WTC11 (cell line): Measurements from ENCODE around the gene CEP63. TPM values are rescaled to one million over a fixed set of nuclear protein-coding genes. Genes with fewer than 3 reads are reported as not detected.

Experiments
- ATAC-seq: fragments of 200-7000 bp; cut with Tn5 transposase; 2 replicates; pipeline ENCODE4 v1.10.0; 2021; ENCODE audit warnings: mild to moderate bottlenecking, moderate library complexity
- CTCF ChIA-PET: fragments of 300-600 bp; sonication (Branson Sonifier 250); formaldehyde crosslinking; loops from one replicate; lab custom pipeline; 2021; ENCODE audit warnings: antibody characterized with exemption; lab: Charles Lee
- POLR2A ChIA-PET: fragments of 350-600 bp; sonication (Branson Sonifier 250); formaldehyde crosslinking; loops from one replicate; lab custom pipeline; 2021; ENCODE audit warnings: antibody characterized with exemption; lab: Charles Lee
- DNase-seq: peaks from one replicate; pipeline ENCODE4 v3.0.0; 2021; ENCODE audit warnings: low spot score
- H3K27ac Mint-ChIP-seq: 2 replicates; pipeline ENCODE4 v1.8.0; 2021; ENCODE audit warnings: mixed read lengths
- H3K27me3 Mint-ChIP-seq: 2 replicates; pipeline ENCODE4 v1.8.0; 2021; ENCODE audit warnings: low read depth, mild to moderate bottlenecking, moderate library complexity, mixed read lengths
- H3K36me3 Mint-ChIP-seq: 2 replicates; pipeline ENCODE4 v1.8.0; 2021; ENCODE audit warnings: mixed read lengths
- H3K4me1 Mint-ChIP-seq: 2 replicates; pipeline ENCODE4 v1.8.0; 2022; ENCODE audit warnings: mixed read lengths
- H3K4me3 Mint-ChIP-seq: 2 replicates; pipeline ENCODE4 v1.8.0; 2021; ENCODE audit warnings: mild to moderate bottlenecking, moderate library complexity, mixed read lengths
- H3K9me3 Mint-ChIP-seq: 2 replicates; pipeline ENCODE4 v1.8.0; 2021; ENCODE audit warnings: mixed read lengths
- CTCF ChIP-seq: fragments of 200-600 bp; IDR thresholded peaks from 2 replicates; pipeline ENCODE4 v1.8.0; 2022; ENCODE audit warnings: antibody characterized with exemption
- ESRRA ChIP-seq: sonication (generic); formaldehyde crosslinking; IDR thresholded peaks from 2 replicates; pipeline ENCODE4 v1.8.1; 2022; ENCODE audit warnings: mild to moderate bottlenecking, missing genetic modification reagents, borderline replicate concordance
- FOXK1 ChIP-seq: sonication (generic); formaldehyde crosslinking; IDR thresholded peaks from 2 replicates; pipeline ENCODE4 v1.8.0; 2022; ENCODE audit warnings: mild to moderate bottlenecking, moderate library complexity, missing genetic modification reagents
- FOXP1 ChIP-seq: sonication (generic); formaldehyde crosslinking; IDR thresholded peaks from 2 replicates; pipeline ENCODE4 v1.8.0; 2022; ENCODE audit warnings: missing genetic modification reagents, mild to moderate bottlenecking, moderate library complexity, borderline replicate concordance
- GABPB1 ChIP-seq: sonication (generic); formaldehyde crosslinking; IDR thresholded peaks from 2 replicates; pipeline ENCODE4 v1.8.1; 2023; ENCODE audit warnings: mild to moderate bottlenecking, missing genetic modification reagents
- HMGA2 ChIP-seq: fragments of 250-450 bp; sonication (Bioruptor Pico); IDR thresholded peaks from 2 replicates; pipeline ENCODE4 v1.4.0; 2021; ENCODE audit warnings: mild to moderate bottlenecking, moderate library complexity
- JAZF1 ChIP-seq: fragments of 250-450 bp; sonication (Bioruptor Pico); IDR thresholded peaks from 2 replicates; pipeline ENCODE4 v1.9.0; 2021; ENCODE audit warnings: moderate library complexity, mild to moderate bottlenecking, inconsistent platforms
- NFATC4 ChIP-seq: fragments of 250-450 bp; sonication (Bioruptor Pico); IDR thresholded peaks from 2 replicates; pipeline ENCODE4 v1.9.0; 2021; ENCODE audit warnings: mild to moderate bottlenecking
- NR2C2 ChIP-seq: sonication (generic); formaldehyde crosslinking; IDR thresholded peaks from 2 replicates; pipeline ENCODE4 v1.8.0; 2022; ENCODE audit warnings: mild to moderate bottlenecking, missing genetic modification reagents
- PREB ChIP-seq: sonication (generic); formaldehyde crosslinking; IDR thresholded peaks from 2 replicates; pipeline ENCODE4 v1.8.1; 2022; ENCODE audit warnings: mild to moderate bottlenecking, missing genetic modification reagents, moderate library complexity, borderline replicate concordance
- PRRX2 ChIP-seq: fragments of 250-450 bp; sonication (Bioruptor Pico); IDR thresholded peaks from 2 replicates; pipeline ENCODE4 v1.8.0; 2021; ENCODE audit warnings: mild to moderate bottlenecking
- STAT6 ChIP-seq: sonication (generic); formaldehyde crosslinking; conservative IDR thresholded peaks from 2 replicates; pipeline ENCODE4 v1.8.1; 2023; ENCODE audit warnings: mild to moderate bottlenecking, low read depth, missing genetic modification reagents, moderate library complexity
- TCF7 ChIP-seq: sonication (generic); formaldehyde crosslinking; IDR thresholded peaks from 2 replicates; pipeline ENCODE4 v1.8.0; 2022; ENCODE audit warnings: mild to moderate bottlenecking, low read depth, missing genetic modification reagents, moderate library complexity
- ZNF263 ChIP-seq: sonication (generic); formaldehyde crosslinking; IDR thresholded peaks from 2 replicates; pipeline ENCODE4 v1.8.1; 2022; ENCODE audit warnings: low read depth, mild to moderate bottlenecking, moderate library complexity, missing genetic modification reagents
- ZNF512 ChIP-seq: sonication (generic); formaldehyde crosslinking; IDR thresholded peaks from 2 replicates; pipeline ENCODE4 v1.8.1; 2022; ENCODE audit warnings: missing genetic modification reagents, borderline replicate concordance
- ZNF671 ChIP-seq: fragments of 250-450 bp; sonication (Bioruptor Pico); IDR thresholded peaks from 2 replicates; pipeline ENCODE4 v1.8.0; 2021; ENCODE audit warnings: mild to moderate bottlenecking
- total RNA-seq: library from RNA; stranded (reverse); gene quantifications from 3 replicates; pipeline ENCODE4 v1.2.3, GENCODE V29; 2021
- TF ChIP-seq, protein P1 (sequence below): fragments of 250-450 bp; sonication (Bioruptor Pico); IDR thresholded peaks from 2 replicates; pipeline ENCODE4 v1.9.0; 2021; ENCODE audit warnings: mild to moderate bottlenecking, borderline replicate concordance
- TF ChIP-seq, protein P2 (sequence below): fragments of 250-450 bp; sonication (Bioruptor Pico); IDR thresholded peaks from 2 replicates; pipeline ENCODE4 v1.9.0; 2021; ENCODE audit warnings: mild to moderate bottlenecking

Gene CEP63
- total RNA-seq, 1 experiment from 2014 or later: 28.0 TPM

- ChIA-PET POLR2A (no interaction called here), CTCF (interaction anchor here (1.4 to 1.8 kb wide), 2 partner anchors 16 to 90 kb away, joined by 3 to 6 read pairs; no protein-coding TSS in a partner anchor)
- no peak for ATAC-seq
- no peak for TF ChIP-seq ZNF671 (CRISPR knock-in tag)
- no peak for TF ChIP-seq ZNF512 (CRISPR knock-in tag)
- TF ChIP-seq FOXK1 (CRISPR knock-in tag): no peak
- no peak for TF ChIP-seq TCF7
- no peak for TF ChIP-seq CTCF
- TF ChIP-seq ESRRA (CRISPR knock-in tag): no peak
- Mint-ChIP-seq H3K4me3 (no peak overlapping the region), H3K27ac (no peak overlapping the region), H3K27me3 (peaks cover 11% of the 10 kb centered on the region), H3K4me1 (peaks cover 19% of the 10 kb centered on the region), H3K36me3 (no peaks in the 10 kb centered on the region), H3K9me3 (no peaks in the 10 kb centered on the region)
- no peak for DNase-seq
Observed at GRCh38 chr3:134457376-134458074, 28.3 kb upstream of the CEP63 start.

DNA sequence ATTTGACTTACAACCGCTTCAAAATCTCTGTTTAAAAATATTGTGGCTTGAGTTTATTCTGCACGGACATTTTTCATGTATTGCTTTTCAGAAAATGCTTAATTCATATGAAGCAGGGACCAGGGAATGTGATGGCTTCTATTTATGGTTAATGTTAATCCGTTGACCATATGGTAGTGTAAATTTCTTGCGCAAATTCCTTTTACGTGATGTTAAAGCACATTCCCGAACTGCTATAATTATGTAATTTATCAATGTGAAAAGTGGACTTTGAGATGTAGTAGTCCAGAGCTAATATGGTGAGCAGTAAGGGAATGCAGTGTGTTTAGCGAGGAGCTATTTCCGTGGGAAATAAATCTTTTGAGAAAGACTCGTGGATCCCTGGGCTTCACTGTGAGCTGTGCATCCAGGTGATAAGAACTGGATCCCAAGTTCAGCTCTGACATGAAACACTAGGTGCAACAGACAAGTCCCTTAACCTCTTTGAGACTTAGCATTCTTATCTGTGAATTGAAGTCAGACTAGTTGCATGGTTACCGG, 27.4 kb upstream of the CEP63 start:
- peaks cover 22% of the 10 kb centered on the region for H3K4me1 Mint-ChIP-seq
- H3K9me3 Mint-ChIP-seq: no peaks in the 10 kb centered on the region
- ATAC-seq: no peak
- TF ChIP-seq, protein P1, sequence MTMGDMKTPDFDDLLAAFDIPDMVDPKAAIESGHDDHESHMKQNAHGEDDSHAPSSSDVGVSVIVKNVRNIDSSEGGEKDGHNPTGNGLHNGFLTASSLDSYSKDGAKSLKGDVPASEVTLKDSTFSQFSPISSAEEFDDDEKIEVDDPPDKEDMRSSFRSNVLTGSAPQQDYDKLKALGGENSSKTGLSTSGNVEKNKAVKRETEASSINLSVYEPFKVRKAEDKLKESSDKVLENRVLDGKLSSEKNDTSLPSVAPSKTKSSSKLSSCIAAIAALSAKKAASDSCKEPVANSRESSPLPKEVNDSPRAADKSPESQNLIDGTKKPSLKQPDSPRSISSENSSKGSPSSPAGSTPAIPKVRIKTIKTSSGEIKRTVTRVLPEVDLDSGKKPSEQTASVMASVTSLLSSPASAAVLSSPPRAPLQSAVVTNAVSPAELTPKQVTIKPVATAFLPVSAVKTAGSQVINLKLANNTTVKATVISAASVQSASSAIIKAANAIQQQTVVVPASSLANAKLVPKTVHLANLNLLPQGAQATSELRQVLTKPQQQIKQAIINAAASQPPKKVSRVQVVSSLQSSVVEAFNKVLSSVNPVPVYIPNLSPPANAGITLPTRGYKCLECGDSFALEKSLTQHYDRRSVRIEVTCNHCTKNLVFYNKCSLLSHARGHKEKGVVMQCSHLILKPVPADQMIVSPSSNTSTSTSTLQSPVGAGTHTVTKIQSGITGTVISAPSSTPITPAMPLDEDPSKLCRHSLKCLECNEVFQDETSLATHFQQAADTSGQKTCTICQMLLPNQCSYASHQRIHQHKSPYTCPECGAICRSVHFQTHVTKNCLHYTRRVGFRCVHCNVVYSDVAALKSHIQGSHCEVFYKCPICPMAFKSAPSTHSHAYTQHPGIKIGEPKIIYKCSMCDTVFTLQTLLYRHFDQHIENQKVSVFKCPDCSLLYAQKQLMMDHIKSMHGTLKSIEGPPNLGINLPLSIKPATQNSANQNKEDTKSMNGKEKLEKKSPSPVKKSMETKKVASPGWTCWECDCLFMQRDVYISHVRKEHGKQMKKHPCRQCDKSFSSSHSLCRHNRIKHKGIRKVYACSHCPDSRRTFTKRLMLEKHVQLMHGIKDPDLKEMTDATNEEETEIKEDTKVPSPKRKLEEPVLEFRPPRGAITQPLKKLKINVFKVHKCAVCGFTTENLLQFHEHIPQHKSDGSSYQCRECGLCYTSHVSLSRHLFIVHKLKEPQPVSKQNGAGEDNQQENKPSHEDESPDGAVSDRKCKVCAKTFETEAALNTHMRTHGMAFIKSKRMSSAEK: no peak
- no peak for TF ChIP-seq PRRX2 (CRISPR knock-in tag)
- TF ChIP-seq ZNF263 (CRISPR knock-in tag): no peak
- TF ChIP-seq NFATC4 (CRISPR knock-in tag): no peak
- no peak for TF ChIP-seq PREB (CRISPR knock-in tag)
- no peak overlapping the region for H3K27ac Mint-ChIP-seq
- POLR2A ChIA-PET: interaction anchor here (0.9 kb wide), 1 partner anchor 84 kb away, joined by 4 read pairs; the partner anchor contains the start of gene AMOTL2
- no peak for DNase-seq
- no peak overlapping the region for H3K4me3 Mint-ChIP-seq
- H3K36me3 Mint-ChIP-seq: no peaks in the 10 kb centered on the region
- CTCF ChIA-PET: interaction anchor here (0.9 kb wide), 1 partner anchor 150 kb away, joined by 3 read pairs; no protein-coding TSS in a partner anchor
- peaks cover 3% of the 10 kb centered on the region for H3K27me3 Mint-ChIP-seq

- Mint-ChIP-seq H3K36me3 (no peaks in the 10 kb centered on the region), H3K4me1 (peaks cover 27% of the 10 kb centered on the region), H3K27me3 (no peaks in the 10 kb centered on the region), H3K27ac (no peak overlapping the region), H3K4me3 (no peak overlapping the region), H3K9me3 (no peaks in the 10 kb centered on the region)
- DNase-seq (no peak), ATAC-seq (no peak)
- ChIA-PET POLR2A (interaction anchor here (1.0 kb wide), 1 partner anchor 84 kb away, joined by 3 read pairs; no protein-coding TSS in a partner anchor), CTCF (interaction anchor here (1.0 to 1.5 kb wide), 2 partner anchors 14 to 95 kb away, joined by 3 to 7 read pairs; no protein-coding TSS in a partner anchor)
- TF ChIP-seq HMGA2 (no peak), FOXK1 (CRISPR knock-in tag) (no peak), NR2C2 (CRISPR knock-in tag) (no peak), STAT6 (CRISPR knock-in tag) (no peak), GABPB1 (no peak), JAZF1 (CRISPR knock-in tag) (no peak), FOXP1 (CRISPR knock-in tag) (no peak)
- TF ChIP-seq, protein P2, sequence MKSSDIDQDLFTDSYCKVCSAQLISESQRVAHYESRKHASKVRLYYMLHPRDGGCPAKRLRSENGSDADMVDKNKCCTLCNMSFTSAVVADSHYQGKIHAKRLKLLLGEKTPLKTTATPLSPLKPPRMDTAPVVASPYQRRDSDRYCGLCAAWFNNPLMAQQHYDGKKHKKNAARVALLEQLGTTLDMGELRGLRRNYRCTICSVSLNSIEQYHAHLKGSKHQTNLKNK (CRISPR knock-in tag): no peak
Observed at GRCh38 chr3:134459562-134459961, 26.3 kb upstream of the CEP63 start.
